Measurements from ENCODE around the gene RAD51B. TPM values are rescaled to one million over a fixed set of nuclear protein-coding genes. Genes with fewer than 3 reads are reported as not detected.

The RAD51B gene
- total and polyA plus RNA-seq, 2 of the 13 experiments (the other 11 are each of a cell fraction or from before 2014, with no cell fraction given) = 7.0 to 9.5 TPM

DNA sequence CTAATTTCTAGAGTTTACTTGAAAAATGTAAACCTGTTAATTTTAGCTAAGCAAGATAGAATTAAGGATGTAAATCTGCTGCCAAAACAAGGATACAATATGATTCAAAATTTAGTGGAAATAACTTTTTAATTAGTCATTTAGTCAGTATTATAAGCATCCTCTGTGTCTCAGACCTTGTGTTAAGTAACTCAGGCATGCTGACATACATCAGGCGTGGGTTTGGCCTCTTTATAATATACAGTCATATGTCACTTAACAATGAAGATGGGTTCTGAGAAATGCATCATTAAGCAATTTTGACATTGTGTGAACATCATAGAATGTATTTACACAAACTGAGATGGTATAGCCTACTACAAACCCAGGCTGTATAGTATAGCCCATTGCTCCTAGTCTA is 586.4 kb downstream of the RAD51B start:
- POLR2A ChIA-PET = no interaction called here
- BruUV-seq (replicated peaks) = no TSS peak
- intact Hi-C loops (cut with micrococcal nuclease; ENCODE audit: unreplicated experiment) = no loop called here

GRCh38 chr14:68407285-68407684 is 587.7 kb downstream of the RAD51B start:
- WGBS (ENCODE audit: low lambda C conversion rate) = 70% methylated on average over 1 of the region's 1 CpG
- intact Hi-C loops (cut with micrococcal nuclease; ENCODE audit: unreplicated experiment) (no loop called here), in situ Hi-C loops (cut with HindIII; ENCODE audit: extremely low pct_ligation_motif_present, low pct_unique_long_range_greater_than_20kb) (no loop called here)
- Histone ChIP-seq H3K4me1 (ENCODE audit: insufficient read depth, low read length) (no peaks in the 10 kb centered on the region), H3K36me3 (replicated peaks in 1 of 2; ENCODE audit: control insufficient read depth in 1 of 2, insufficient read depth in 2 of 2, low read length in 2 of 2) (no peaks in the 10 kb centered on the region), H4K20me1 (ENCODE audit: insufficient read depth, low read length) (no peaks in the 10 kb centered on the region), H2AFZ (ENCODE audit: low read length) (no peak overlapping the region), H3K9me3 (ENCODE audit: low read length) (no peaks in the 10 kb centered on the region), H3K4me2 (ENCODE audit: low read depth, low read length) (no peak overlapping the region), H3K27me3 (ENCODE audit: control insufficient read depth in 1 of 2, insufficient read depth in 2 of 2, low read length in 2 of 2) (no peaks in the 10 kb centered on the region), H3K27ac (ENCODE audit: extremely low read length, insufficient read depth, low read length) (no peak overlapping the region), H3K79me2 (ENCODE audit: insufficient read depth, low read length) (no peaks in the 10 kb centered on the region), H3K4me3 (replicated peaks in 1 of 3; ENCODE audit: insufficient read depth in 1 of 3, low read depth in 2 of 3, low read length in 3 of 3) (no peak overlapping the region), H3K9ac (ENCODE audit: insufficient read depth, low read depth, low read length) (no peak overlapping the region)
- peak; percentile 28; the same call in 1 of the 2 replicates for TF ChIP-seq CREB1 (IDR thresholded peaks at IDR 0.05)
- no peak for TF ChIP-seq CREB1 (CRISPR knock-in tag; IDR thresholded peaks at IDR 0.05)
- no peak for TF ChIP-seq GFI1 (CRISPR knock-in tag; IDR thresholded peaks at IDR 0.05; ENCODE audit: borderline replicate concordance)
- no peak for DNase-seq (ENCODE audit: low spot score)
- POLR2A ChIA-PET = no interaction called here
- no TSS peak for BruUV-seq (replicated peaks)
- FAIRE-seq = no peak
- no peak for ATAC-seq
- CTCF ChIA-PET (ENCODE audit: low intra/inter-chr PET ratio, low total read pairs) = no interaction called here

More for the DNA sequence above, 586.4 kb downstream of the RAD51B start:
- ATAC-seq (no peak), DNase-seq (ENCODE audit: low spot score) (no peak), FAIRE-seq (no peak)
- H3K4me3 ChIP-seq (replicated peaks in 1 of 3; ENCODE audit: insufficient read depth in 1 of 3, low read depth in 2 of 3, low read length in 3 of 3) = no peak overlapping the region
- H3K36me3 ChIP-seq (replicated peaks in 1 of 2; ENCODE audit: control insufficient read depth in 1 of 2, insufficient read depth in 2 of 2, low read length in 2 of 2) = no peaks in the 10 kb centered on the region
- no peaks in the 10 kb centered on the region for H3K79me2 ChIP-seq (ENCODE audit: insufficient read depth, low read length)
- H3K9ac ChIP-seq (ENCODE audit: insufficient read depth, low read depth, low read length) = no peak overlapping the region
- no peak overlapping the region for H3K27ac ChIP-seq (ENCODE audit: extremely low read length, insufficient read depth, low read length)
- no peak overlapping the region for H3K4me2 ChIP-seq (ENCODE audit: low read depth, low read length)
- H3K9me3 ChIP-seq (ENCODE audit: low read length) = no peaks in the 10 kb centered on the region
- H4K20me1 ChIP-seq (ENCODE audit: insufficient read depth, low read length) = no peaks in the 10 kb centered on the region
- TF ChIP-seq GZF1 (CRISPR knock-in tag; IDR thresholded peaks at IDR 0.05) (no peak), ZNF564 (CRISPR knock-in tag; IDR thresholded peaks at IDR 0.05) (no peak), ARNT2 (CRISPR knock-in tag; IDR thresholded peaks at IDR 0.05; ENCODE audit: low read depth) (no peak)
- TF ChIP-seq, protein P1, sequence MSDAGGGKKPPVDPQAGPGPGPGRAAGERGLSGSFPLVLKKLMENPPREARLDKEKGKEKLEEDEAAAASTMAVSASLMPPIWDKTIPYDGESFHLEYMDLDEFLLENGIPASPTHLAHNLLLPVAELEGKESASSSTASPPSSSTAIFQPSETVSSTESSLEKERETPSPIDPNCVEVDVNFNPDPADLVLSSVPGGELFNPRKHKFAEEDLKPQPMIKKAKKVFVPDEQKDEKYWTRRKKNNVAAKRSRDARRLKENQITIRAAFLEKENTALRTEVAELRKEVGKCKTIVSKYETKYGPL (CRISPR knock-in tag; IDR thresholded peaks at IDR 0.05) = no peak
- 100% methylated on average over 1 of the region's 1 CpG for WGBS (ENCODE audit: low lambda C conversion rate)
- H3K4me1 ChIP-seq (ENCODE audit: insufficient read depth, low read length) = no peaks in the 10 kb centered on the region
- in situ Hi-C loops (cut with HindIII; ENCODE audit: extremely low pct_ligation_motif_present, low pct_unique_long_range_greater_than_20kb) = no loop called here
- no peak overlapping the region for H2AFZ ChIP-seq (ENCODE audit: low read length)
- CTCF ChIA-PET (ENCODE audit: low intra/inter-chr PET ratio, low total read pairs) = no interaction called here
- no peaks in the 10 kb centered on the region for H3K27me3 ChIP-seq (ENCODE audit: control insufficient read depth in 1 of 2, insufficient read depth in 2 of 2, low read length in 2 of 2)

Measured in HepG2 (cell line).